SK-N-SH (cell line): ENCODE results near the gene CDH24. TPM values are rescaled to one million over a fixed set of nuclear protein-coding genes. Genes with fewer than 3 reads are reported as not detected.

Experiments used
- CTCF ChIA-PET: fragments of 300-600, 350-600 bp; formaldehyde crosslinking; extraction: SDS; loops from one replicate; lab custom pipeline; 2021; lab: Yijun Ruan, JAX
- POLR2A ChIA-PET: fragments of 350-600 bp; sonication (Branson Sonifier 250); formaldehyde crosslinking; extraction: SDS; loops from one replicate; lab custom pipeline; 2020; ENCODE audit warnings: antibody characterized with exemption, inconsistent platforms; lab: Yijun Ruan, JAX
- DNase-seq: peaks from one replicate; pipeline ENCODE4 v3.0.0; 2012
- H2AFZ ChIP-seq: fragments of 200-600 bp; sonication (generic); 2 replicates; pipeline ENCODE4 v1.8.1; 2016; ENCODE audit warnings: antibody characterized with exemption, mild to moderate bottlenecking, low read depth
- H3F3A ChIP-seq: fragments of 200-600 bp; sonication (generic); replicated peaks from 2 replicates; pipeline ENCODE3; 2016; ENCODE audit warnings: antibody characterized with exemption, mild to moderate bottlenecking; ENCODE audit not compliant: insufficient read depth
- H3K27ac ChIP-seq, 2 experiments: fragments of 200-500 bp in 1 of 2; fragments of 200-600 bp in 1 of 2; sonication (Bioruptor generic) in 1 of 2; sonication (generic), shearing (Covaris generic) in 1 of 2; 2 replicates each; pipeline versions ENCODE4 v1.5.1 to v1.6.1; 2014 to 2016; ENCODE audit warnings: low read depth in 2 of 2, inconsistent platforms in 1 of 2, low read length in 1 of 2, mild to moderate bottlenecking in 1 of 2, mixed read lengths in 1 of 2
- H3K27me3 ChIP-seq: fragments of 200-600 bp; sonication (generic), shearing (Covaris generic); 2 replicates; pipeline ENCODE4 v1.6.1; 2016; ENCODE audit warnings: mixed run types; ENCODE audit not compliant: insufficient read depth
- H3K36me3 ChIP-seq, 2 experiments: fragments of 200-500 bp in 1 of 2; fragments of 200-600 bp in 1 of 2; sonication (Bioruptor generic) in 1 of 2; sonication (generic) in 1 of 2; replicated peaks in 1 of 2; 2 replicates each; pipeline versions ENCODE3 to v1.5.1; 2014 to 2016; ENCODE audit warnings: low read length in 1 of 2, mild to moderate bottlenecking in 1 of 2; ENCODE audit not compliant: insufficient read depth in 2 of 2, control insufficient read depth in 1 of 2
- H3K4me1 ChIP-seq, 2 experiments: fragments of 200-500 bp in 1 of 2; fragments of 200-600 bp in 1 of 2; sonication (Bioruptor generic) in 1 of 2; sonication (generic), shearing (Covaris generic) in 1 of 2; 2 replicates each; pipeline versions ENCODE4 v1.5.1 to v1.6.1; 2014 to 2016; ENCODE audit warnings: low read depth in 1 of 2, low read length in 1 of 2, mixed run types in 1 of 2; ENCODE audit not compliant: insufficient read depth in 2 of 2, control insufficient read depth in 1 of 2
- H3K4me2 ChIP-seq: fragments of 200-600 bp; sonication (generic), shearing (Covaris generic); 2 replicates; pipeline ENCODE4 v1.6.1; 2017; ENCODE audit warnings: mixed run types
- H3K4me3 ChIP-seq, 2 experiments: fragments of 200-500 bp in 1 of 2; fragments of 200-600 bp in 1 of 2; sonication (Bioruptor generic) in 1 of 2; sonication (generic), shearing (Covaris generic) in 1 of 2; 2 replicates each; pipeline versions ENCODE4 v1.5.1 to v1.8.1; 2014 to 2016; ENCODE audit warnings: low read depth in 2 of 2, inconsistent platforms in 1 of 2, low read length in 1 of 2, mild to moderate bottlenecking in 1 of 2, mixed read lengths in 1 of 2, moderate library complexity in 1 of 2
- H3K79me2 ChIP-seq: fragments of 200-600 bp; sonication (generic); 2 replicates; pipeline ENCODE4 v1.8.1; 2017; ENCODE audit warnings: mild to moderate bottlenecking; ENCODE audit not compliant: insufficient read depth
- H3K9ac ChIP-seq: fragments of 200-600 bp; sonication (generic); 2 replicates; pipeline ENCODE4 v1.6.1; 2017; ENCODE audit warnings: mixed run types
- H3K9me2 ChIP-seq: fragments of 200-600 bp; sonication (generic); 2 replicates; pipeline ENCODE4 v1.6.1; 2017; ENCODE audit warnings: mixed run types
- H3K9me3 ChIP-seq: fragments of 200-600 bp; sonication (generic); 2 replicates; pipeline ENCODE4 v1.6.1; 2017; ENCODE audit warnings: mixed run types, mild to moderate bottlenecking, moderate library complexity
- H4K20me1 ChIP-seq: fragments of 200-600 bp; sonication (generic); 2 replicates; pipeline ENCODE4 v1.6.1; 2017; ENCODE audit warnings: mild to moderate bottlenecking, mixed run types; ENCODE audit not compliant: insufficient read depth
- CHD2 ChIP-seq: fragments of 150-350 bp; IDR thresholded peaks from 2 replicates; pipeline ENCODE4 v1.6.1; 2018; ENCODE audit warnings: low read length; ENCODE audit not compliant: partially characterized antibody
- CTCF ChIP-seq: fragments of 200-600 bp; sonication (generic); IDR thresholded peaks from 2 replicates; pipeline ENCODE4 v1.6.1; 2017; ENCODE audit warnings: antibody characterized with exemption, mild to moderate bottlenecking, moderate library complexity
- EP300 ChIP-seq, 2 experiments: IDR thresholded peaks; 2 replicates each; pipeline versions ENCODE4 v1.4.0 to v1.6.1; 2012; ENCODE audit warnings: borderline replicate concordance in 1 of 2, low read depth in 1 of 2, low read length in 1 of 2
- FOSL2 ChIP-seq: IDR thresholded peaks from 2 replicates; pipeline ENCODE4 v1.4.0; 2012; ENCODE audit warnings: low read depth, mild to moderate bottlenecking, moderate library complexity, borderline replicate concordance
- FOXJ3 ChIP-seq: sonication (generic); formaldehyde crosslinking; IDR thresholded peaks from 2 replicates; pipeline ENCODE4 v1.5.1; 2020; ENCODE audit warnings: mild to moderate bottlenecking, missing genetic modification reagents
- FOXM1 ChIP-seq: IDR thresholded peaks from 2 replicates; pipeline ENCODE4 v1.4.0; 2012; ENCODE audit warnings: low read depth, mild to moderate bottlenecking
- JUND ChIP-seq: IDR thresholded peaks from 2 replicates; pipeline ENCODE4 v1.4.0; 2012
- MAX ChIP-seq: IDR thresholded peaks from 2 replicates; pipeline ENCODE4 v1.4.0; 2012; ENCODE audit warnings: low read depth
- NFIC ChIP-seq: IDR thresholded peaks from 2 replicates; pipeline ENCODE4 v1.4.0; 2012; ENCODE audit warnings: borderline replicate concordance
- NRF1 ChIP-seq: IDR thresholded peaks from 2 replicates; pipeline ENCODE4 v1.6.1; 2012; ENCODE audit warnings: low read depth, mild to moderate bottlenecking, low read length
- PBX3 ChIP-seq: IDR thresholded peaks from 2 replicates; pipeline ENCODE4; 2012
- RCOR1 ChIP-seq: fragments of 150-350 bp; IDR thresholded peaks from 2 replicates; pipeline ENCODE4 v1.6.1; 2017; ENCODE audit warnings: antibody characterized with exemption, low read length
- RFX5 ChIP-seq: IDR thresholded peaks from 2 replicates; pipeline ENCODE4 v1.6.1; 2012; ENCODE audit warnings: mild to moderate bottlenecking, improper control_type of control experiment, low read length
- RXRA ChIP-seq: IDR thresholded peaks from 2 replicates; pipeline ENCODE4 v1.4.0; 2012; ENCODE audit warnings: low read depth, mild to moderate bottlenecking, borderline replicate concordance
- SMC3 ChIP-seq: IDR thresholded peaks from 2 replicates; pipeline ENCODE4 v1.6.1; 2012; ENCODE audit warnings: low read depth, low read length, improper control_type of control experiment
- TAF1 ChIP-seq: IDR thresholded peaks from 2 replicates; pipeline ENCODE4 v1.6.1; 2012; ENCODE audit warnings: low read depth, mild to moderate bottlenecking, low read length, moderate library complexity, borderline replicate concordance
- ZBTB33 ChIP-seq: IDR thresholded peaks from 2 replicates; pipeline ENCODE4 v1.4.0; 2012; ENCODE audit warnings: low read depth, borderline replicate concordance
- WGBS: methylation state at CpG from one replicate; pipeline ENCODE4 v1.1.6; 2017; ENCODE audit warnings: low lambda C conversion rate; 5-methylcytosine and 5-hydroxymethylcytosine counted together
- polyA plus RNA-seq, 3 experiments: library from polyadenylated mRNA; depleted of rRNA; stranded (reverse); fragments of >200 nt; gene quantifications; 2 replicates each; pipeline ENCODE4 v1.2.3, GENCODE V29; 2012

The CDH24 gene
- polyA plus RNA-seq, 1 of the 3 experiments (the other 2 are of a cell fraction) = 30.8 TPM

- peaks cover 3 to 11% of the 10 kb centered on the region in 2 experiments; a peak in 2 of 4 replicates for H3K4me1 ChIP-seq
- WGBS = 80% methylated on average over 5 of the region's 5 CpGs
- H3K36me3 ChIP-seq = no peaks in the 10 kb centered on the region
- no peaks in the 10 kb centered on the region for H3K9me2 ChIP-seq
- TF ChIP-seq CTCF (no peak), FOXM1 (no peak), TAF1 (no peak), NRF1 (no peak), RXRA (no peak), CHD2 (no peak), EP300 (IDR thresholded peaks at IDR 0.05; ENCODE audit: borderline replicate concordance in 1 of 2, low read depth in 1 of 2, low read length in 1 of 2) (no peak), MAX (no peak), RCOR1 (no peak), PBX3 (no peak), FOSL2 (no peak), ZBTB33 (no peak), RFX5 (no peak), JUND (no peak), FOXJ3 (no peak), SMC3 (no peak), NFIC (no peak)
- H3K79me2 ChIP-seq = no peaks in the 10 kb centered on the region
- H3K9ac ChIP-seq = no peak overlapping the region
- H2AFZ ChIP-seq = no peak overlapping the region
- no peaks in the 10 kb centered on the region for H3K27me3 ChIP-seq
- H3F3A ChIP-seq = peaks cover 3% of the 10 kb centered on the region
- H3K4me2 ChIP-seq = no peak overlapping the region
- POLR2A ChIA-PET = interaction anchor here (0.7 to 1.7 kb wide), 3 partner anchors 10 to 18 kb away, joined by 3 to 6 read pairs (median 6); partner anchors contain the start of gene PSMB5
- no peak overlapping the region for H3K4me3 ChIP-seq
- H3K9me3 ChIP-seq = no peaks in the 10 kb centered on the region
- no peak overlapping the region for H3K27ac ChIP-seq
- CTCF ChIA-PET = interaction anchor here (0.6 to 3.6 kb wide), 10 partner anchors 8 to 60 kb away, joined by 3 to 18 read pairs (median 6); partner anchors contain the start of gene CDH24
- H4K20me1 ChIP-seq = no peaks in the 10 kb centered on the region
- no peak for DNase-seq
Observed at GRCh38 chr14:23017091-23017490, 40.2 kb downstream of the CDH24 start.
